ENCODE measurements around the gene KLF15. TPM values are rescaled to one million over a fixed set of nuclear protein-coding genes. Genes with fewer than 3 reads are reported as not detected.

KLF15 gene
- total RNA-seq, 1 donor from 2014 or later, result 3.3 TPM

DNA sequence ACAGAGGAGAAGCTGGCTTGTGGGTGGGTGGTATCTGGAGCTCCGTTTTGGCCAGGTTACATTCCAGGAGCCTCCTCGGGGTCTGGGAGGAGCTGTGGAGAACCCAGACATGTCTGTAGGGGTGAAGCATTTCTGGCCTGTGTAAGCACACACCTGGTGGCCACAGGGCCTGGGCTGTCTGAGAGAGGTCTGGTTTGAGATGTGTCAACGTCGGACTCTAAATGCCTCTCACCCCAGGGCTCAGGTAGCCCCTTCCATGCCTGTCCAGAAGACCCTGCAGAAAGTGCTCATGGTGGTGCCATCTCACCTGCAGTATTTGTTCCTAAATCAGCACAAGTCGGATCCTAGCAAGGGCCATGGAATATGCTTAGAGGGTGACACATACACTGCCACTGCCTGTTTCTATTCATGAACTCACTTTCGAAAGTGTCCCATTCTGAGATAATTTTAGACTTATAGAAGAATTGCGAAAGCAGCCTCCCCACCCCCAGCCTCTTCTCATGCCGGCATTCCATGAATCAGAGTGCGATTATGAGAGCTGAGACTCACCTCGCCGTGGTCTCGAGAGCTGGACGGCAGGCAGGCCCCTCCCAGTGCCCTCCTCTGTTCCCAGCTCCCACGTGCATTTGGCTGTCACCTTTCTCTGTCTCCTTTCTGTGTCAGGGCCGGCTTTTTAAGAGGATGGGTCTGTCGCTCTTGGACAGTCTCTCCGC is 63.7 kb downstream of the KLF15 start:
- H3K79me2 ChIP-seq (ENCODE audit: low read depth), result no peaks in the 10 kb centered on the region
- Mint-ChIP-seq H3K27me3 (ENCODE audit: insufficient read depth, low read depth) (peaks cover 13% of the 10 kb centered on the region), H3K27ac (no peak overlapping the region), H3K4me3 (no peak overlapping the region), H3K4me1 (peaks cover 35% of the 10 kb centered on the region), H3K9me3 (peaks cover 2% of the 10 kb centered on the region), H3K36me3 (no peaks in the 10 kb centered on the region)
- H3K9me3 ChIP-seq (ENCODE audit: low read depth), result no peaks in the 10 kb centered on the region
- peaks cover 17% of the 10 kb centered on the region for H3K4me1 ChIP-seq
- DNase-seq (ENCODE audit: low spot score), result no peak
- H3K27ac ChIP-seq, result no peak overlapping the region
- H3K4me2 ChIP-seq, result no peak overlapping the region
- peaks cover 15% of the 10 kb centered on the region for H3F3A ChIP-seq (ENCODE audit: low read depth)
- TF ChIP-seq EZH2phosphoT487 (IDR thresholded peaks at IDR 0.05) (no peak), CTCF (IDR thresholded peaks at IDR 0.05) (no peak), EZH2 (IDR thresholded peaks at IDR 0.05) (no peak)
- no peaks in the 10 kb centered on the region for H3K36me3 ChIP-seq
- no peaks in the 10 kb centered on the region for H4K20me1 ChIP-seq (ENCODE audit: low read depth)
- H3K4me3 ChIP-seq, result no peak overlapping the region
- H2AFZ ChIP-seq (replicated peaks), result no peak overlapping the region
- H3K9ac ChIP-seq, result no peak overlapping the region
- peaks cover 18% of the 10 kb centered on the region for H3K27me3 ChIP-seq

Other genes with a start within 250 kb of the KLF15 start
- gene ALDH1L1, start 176.8 kb downstream of the KLF15 start, total RNA-seq (ENCODE audit: low replicate concordance), result 0.31 and 0.60 TPM in 2 replicates
- gene CFAP100, start 37.5 kb upstream of the KLF15 start, total RNA-seq (ENCODE audit: low replicate concordance), result 0.12 TPM in 1 of 2 replicates, not detected in the other
- 12.4 and 22.3 TPM in 2 replicates for gene ZXDC, start 118.5 kb upstream of the KLF15 start, total RNA-seq (ENCODE audit: low replicate concordance)
- gene UROC1, start 160.4 kb upstream of the KLF15 start, total RNA-seq (ENCODE audit: low replicate concordance), result not detected in 2 replicates
- gene CHST13, start 166.7 kb upstream of the KLF15 start, total RNA-seq (ENCODE audit: low replicate concordance), result 0.09 and 0.34 TPM in 2 replicates
- not detected in 2 replicates for gene C3orf22, start 201.5 kb upstream of the KLF15 start, total RNA-seq (ENCODE audit: low replicate concordance)

Measured in neural progenitor cell (in vitro differentiated cells).